SH-SY5Y (cell line): Measurements from ENCODE around the gene LIF.

Experiments
- GATA2 ChIP-seq: IDR thresholded peaks from 2 replicates; pipeline ENCODE4 v1.6.1; 2011; ENCODE audit warnings: mild to moderate bottlenecking, low read depth, low read length
- GATA3 ChIP-seq: IDR thresholded peaks from 2 replicates; pipeline ENCODE4 v1.6.1; 2011; ENCODE audit warnings: low read depth, mild to moderate bottlenecking, low read length, moderate library complexity

GRCh38 chr22:30263883-30264282 lies 17.3 kb upstream of the LIF start:
- TF ChIP-seq GATA2, result no peak
- no peak for TF ChIP-seq GATA3
